DOHH2 (cell line): ENCODE results near the gene RPS6KA3.

Experiments used
- H3F3A ChIP-seq: fragments of 200-600 bp; sonication (generic), shearing (Covaris generic); 2 replicates; pipeline ENCODE4 v1.6.0; 2016; ENCODE audit warnings: antibody characterized with exemption, mild to moderate bottlenecking; ENCODE audit not compliant: control insufficient read depth, insufficient read depth
- H3K27ac ChIP-seq: fragments of 200-600 bp; sonication (generic); 2 replicates; pipeline ENCODE4 v1.5.1; 2014; ENCODE audit warnings: low read depth, mild to moderate bottlenecking, low read length, moderate library complexity
- H3K27me3 ChIP-seq: fragments of 200-600 bp; sonication (generic); 2 replicates; pipeline ENCODE4 v1.6.1; 2014; ENCODE audit warnings: mild to moderate bottlenecking, low read length, mixed read lengths; ENCODE audit not compliant: control insufficient read depth
- H3K36me3 ChIP-seq: fragments of 200-600 bp; sonication (generic); 2 replicates; pipeline ENCODE4 v1.6.1; 2014; ENCODE audit warnings: mild to moderate bottlenecking, low read length, moderate library complexity, mixed read lengths; ENCODE audit not compliant: control insufficient read depth
- H3K4me1 ChIP-seq: fragments of 200-600 bp; sonication (generic); 2 replicates; pipeline ENCODE4 v1.6.1; 2014; ENCODE audit warnings: mild to moderate bottlenecking, low read length, mixed read lengths; ENCODE audit not compliant: control insufficient read depth
- H3K4me2 ChIP-seq: fragments of 200-600 bp; sonication (generic); 2 replicates; pipeline ENCODE4 v1.6.0; 2014; ENCODE audit warnings: mild to moderate bottlenecking, low read length, moderate library complexity
- H3K4me3 ChIP-seq: fragments of 200-600 bp; sonication (generic); 2 replicates; pipeline ENCODE4 v1.5.1; 2014; ENCODE audit warnings: mild to moderate bottlenecking, low read length, mixed read lengths
- H3K79me2 ChIP-seq: fragments of 200-600 bp; sonication (generic); 2 replicates; pipeline ENCODE4 v1.6.1; 2014; ENCODE audit warnings: mild to moderate bottlenecking, low read length, mixed read lengths; ENCODE audit not compliant: control insufficient read depth
- H3K9me2 ChIP-seq: fragments of 200-600 bp; sonication (generic); replicated peaks from 2 replicates; pipeline ENCODE4 v1.6.1; 2014; ENCODE audit warnings: mild to moderate bottlenecking, low read length, mixed read lengths; ENCODE audit not compliant: control insufficient read depth
- H3K9me3 ChIP-seq: fragments of 200-600 bp; sonication (generic); 2 replicates; pipeline ENCODE4 v1.6.1; 2014; ENCODE audit warnings: antibody characterized with exemption, low read length, mixed read lengths; ENCODE audit not compliant: control insufficient read depth, insufficient read depth
- H4K20me1 ChIP-seq: fragments of 200-600 bp; sonication (generic); 2 replicates; pipeline ENCODE4 v1.6.0; 2014; ENCODE audit warnings: low read depth, mild to moderate bottlenecking, antibody characterized with exemption, low read length, moderate library complexity; ENCODE audit not compliant: control insufficient read depth, insufficient read depth
- CTCF ChIP-seq: fragments of 200-600 bp; sonication (generic); IDR thresholded peaks from one replicate; pipeline ENCODE4 v1.5.1; 2014; ENCODE audit warnings: antibody characterized with exemption, mild to moderate bottlenecking, low read depth, low read length; ENCODE audit not compliant: poor library complexity, severe bottlenecking
- EZH2phosphoT487 ChIP-seq: fragments of 200-600 bp; sonication (generic); IDR thresholded peaks from 2 replicates; pipeline ENCODE4 v1.6.1; 2017; ENCODE audit warnings: borderline replicate concordance, mild to moderate bottlenecking, antibody characterized with exemption, low read length, moderate library complexity, mixed read lengths

The RPS6KA3 gene

DNA sequence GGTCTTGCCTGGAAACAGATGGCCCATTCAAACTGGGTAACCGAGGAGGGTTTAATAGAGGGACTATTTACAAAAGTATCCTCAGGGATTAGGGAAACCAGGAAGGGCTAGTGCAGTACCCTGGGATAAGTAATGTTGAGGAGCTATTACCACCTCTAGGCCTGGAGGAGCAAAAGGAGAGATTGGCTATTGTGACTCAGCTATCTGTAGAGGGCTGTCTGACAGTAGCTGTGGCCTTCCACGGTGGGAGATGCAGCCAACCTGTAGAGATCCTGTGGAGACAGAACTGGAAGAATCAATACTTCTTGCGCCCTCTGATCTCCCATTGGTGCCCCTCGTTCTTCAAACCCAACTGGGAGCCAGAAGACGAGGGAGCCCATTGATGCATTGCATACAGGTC is 34.1 kb upstream of the RPS6KA3 start:
- Histone ChIP-seq H3K36me3 (no peaks in the 10 kb centered on the region), H3K9me2 (no peaks in the 10 kb centered on the region), H3K27me3 (0 out of 2 replicates have a peak, but pooled peaks cover 3% of the 10 kb centered on the region), H3K4me2 (no peak overlapping the region), H3K79me2 (no peaks in the 10 kb centered on the region), H3K9me3 (no peaks in the 10 kb centered on the region), H3F3A (no peaks in the 10 kb centered on the region), H4K20me1 (no peaks in the 10 kb centered on the region), H3K4me1 (no peaks in the 10 kb centered on the region), H3K27ac (no peak overlapping the region), H3K4me3 (no peak overlapping the region)
- no peak for TF ChIP-seq EZH2phosphoT487
- no peak for TF ChIP-seq CTCF

DNA sequence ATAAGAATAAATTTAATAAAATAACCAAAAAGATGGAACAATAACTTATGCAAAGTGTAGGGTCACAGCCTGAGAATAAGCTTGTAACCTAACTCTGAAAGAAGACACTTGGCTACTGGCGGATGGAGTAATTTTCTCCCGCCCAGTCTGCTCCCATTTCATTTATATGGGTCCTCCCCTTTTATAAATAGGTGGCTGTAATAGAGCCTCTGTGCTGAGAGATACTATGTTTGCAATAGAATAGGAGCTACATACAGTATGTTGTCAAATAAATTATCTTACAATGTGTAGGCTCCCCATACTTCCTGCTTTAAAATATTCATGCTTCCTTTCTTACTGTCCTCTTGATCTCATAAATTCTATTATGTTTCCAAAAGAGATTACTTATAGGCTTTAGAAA is 28.2 kb upstream of the RPS6KA3 start:
- no peak for TF ChIP-seq CTCF
- TF ChIP-seq EZH2phosphoT487, result no peak
- H3K4me2 ChIP-seq, result no peak overlapping the region
- H3K9me2 ChIP-seq, result no peaks in the 10 kb centered on the region
- H3K4me3 ChIP-seq, result no peak overlapping the region
- H4K20me1 ChIP-seq, result no peaks in the 10 kb centered on the region
- no peaks in the 10 kb centered on the region for H3F3A ChIP-seq
- H3K79me2 ChIP-seq, result no peaks in the 10 kb centered on the region
- no peaks in the 10 kb centered on the region for H3K4me1 ChIP-seq
- no peaks in the 10 kb centered on the region for H3K9me3 ChIP-seq
- H3K36me3 ChIP-seq, result no peaks in the 10 kb centered on the region
- H3K27ac ChIP-seq, result no peak overlapping the region
- 0 out of 2 replicates have a peak, but pooled peaks cover 3% of the 10 kb centered on the region for H3K27me3 ChIP-seq

GRCh38 chrX:20294284-20294683 is 27.6 kb upstream of the RPS6KA3 start:
- Histone ChIP-seq H3K4me3 (no peak overlapping the region), H3K36me3 (no peaks in the 10 kb centered on the region), H3K4me2 (no peak overlapping the region), H3K79me2 (no peaks in the 10 kb centered on the region), H3K9me3 (no peaks in the 10 kb centered on the region), H3K27ac (no peak overlapping the region), H3K9me2 (no peaks in the 10 kb centered on the region), H3K27me3 (0 out of 2 replicates have a peak, but pooled peaks cover 3% of the 10 kb centered on the region), H4K20me1 (no peaks in the 10 kb centered on the region), H3K4me1 (no peaks in the 10 kb centered on the region), H3F3A (no peaks in the 10 kb centered on the region)
- TF ChIP-seq EZH2phosphoT487, result no peak
- no peak for TF ChIP-seq CTCF
